ENCODE results near the gene SSMEM1.

DNA sequence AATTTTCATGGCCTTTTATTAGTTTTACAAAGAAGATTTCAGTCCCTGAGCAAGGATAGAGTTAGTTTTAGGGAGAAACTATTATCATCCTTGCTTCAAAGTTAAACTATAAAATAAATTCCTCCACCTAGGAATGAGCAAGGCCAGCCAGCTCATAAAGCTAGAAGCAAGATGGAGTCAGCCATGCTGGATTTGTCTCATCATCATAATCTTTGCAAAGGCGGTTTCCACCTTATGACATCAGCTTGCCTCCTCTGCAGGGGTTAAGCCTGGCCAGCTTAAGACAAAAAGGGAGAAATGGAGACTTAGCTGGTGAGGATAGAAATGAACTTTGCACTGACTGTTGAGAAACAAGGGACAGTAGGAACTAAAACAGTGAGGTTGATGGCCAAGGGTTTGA lies 18.7 kb downstream of the SSMEM1 start:
- TF ChIP-seq, protein P1, sequence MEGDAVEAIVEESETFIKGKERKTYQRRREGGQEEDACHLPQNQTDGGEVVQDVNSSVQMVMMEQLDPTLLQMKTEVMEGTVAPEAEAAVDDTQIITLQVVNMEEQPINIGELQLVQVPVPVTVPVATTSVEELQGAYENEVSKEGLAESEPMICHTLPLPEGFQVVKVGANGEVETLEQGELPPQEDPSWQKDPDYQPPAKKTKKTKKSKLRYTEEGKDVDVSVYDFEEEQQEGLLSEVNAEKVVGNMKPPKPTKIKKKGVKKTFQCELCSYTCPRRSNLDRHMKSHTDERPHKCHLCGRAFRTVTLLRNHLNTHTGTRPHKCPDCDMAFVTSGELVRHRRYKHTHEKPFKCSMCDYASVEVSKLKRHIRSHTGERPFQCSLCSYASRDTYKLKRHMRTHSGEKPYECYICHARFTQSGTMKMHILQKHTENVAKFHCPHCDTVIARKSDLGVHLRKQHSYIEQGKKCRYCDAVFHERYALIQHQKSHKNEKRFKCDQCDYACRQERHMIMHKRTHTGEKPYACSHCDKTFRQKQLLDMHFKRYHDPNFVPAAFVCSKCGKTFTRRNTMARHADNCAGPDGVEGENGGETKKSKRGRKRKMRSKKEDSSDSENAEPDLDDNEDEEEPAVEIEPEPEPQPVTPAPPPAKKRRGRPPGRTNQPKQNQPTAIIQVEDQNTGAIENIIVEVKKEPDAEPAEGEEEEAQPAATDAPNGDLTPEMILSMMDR (IDR thresholded peaks at IDR 0.05), result no peak
- TF ChIP-seq SIN3A (IDR thresholded peaks at IDR 0.05; ENCODE audit: borderline replicate concordance, insufficient read depth, low read depth, low read length), result no peak

All from Panc1 (cell line).